Natural killer cell (primary cell): ENCODE data around the gene NOSIP. TPM values are rescaled to one million over a fixed set of nuclear protein-coding genes. Genes with fewer than 3 reads are reported as not detected.

Experiments
- ATAC-seq, 3 donors: fragments of 150-1000 bp in 2 of 3; fragments of 200-7000 bp in 1 of 3; cut with Tn5 transposase; 1 replicate in 1 of 3; 2 replicates in 2 of 3; pipeline ENCODE4 v1.10.0; 2021; ENCODE audit warnings: mild to moderate bottlenecking in 2 of 3, moderate library complexity in 2 of 3
- DNase-seq, 2 donors: peaks; one replicate each; pipeline versions ENCODE4 v3.0.0 to v3.0.0-alpha.2; 2013 to 2021; ENCODE audit warnings: mixed read lengths in 1 of 2
- H3K27ac ChIP-seq: one replicate; pipeline ENCODE4 v1.5.1; 2013; ENCODE audit warnings: mild to moderate bottlenecking, low read length
- H3K27me3 ChIP-seq: one replicate; pipeline ENCODE4 v1.6.1; 2013; ENCODE audit warnings: low read length; ENCODE audit not compliant: control insufficient read depth, insufficient read depth
- H3K36me3 ChIP-seq: one replicate; pipeline ENCODE4 v1.6.1; 2013; ENCODE audit warnings: low read length; ENCODE audit not compliant: control insufficient read depth, insufficient read depth
- H3K4me1 ChIP-seq: one replicate; pipeline ENCODE4 v1.6.1; 2013; ENCODE audit warnings: low read length; ENCODE audit not compliant: control insufficient read depth, insufficient read depth
- H3K4me3 ChIP-seq: one replicate; pipeline ENCODE4 v1.5.1; 2013; ENCODE audit warnings: low read length
- H3K9me3 ChIP-seq: one replicate; pipeline ENCODE4 v1.6.1; 2013; ENCODE audit warnings: low read length; ENCODE audit not compliant: control insufficient read depth, insufficient read depth
- H3K27ac Mint-ChIP-seq, 2 donors: one replicate each; pipeline ENCODE4 v1.8.0; 2022; ENCODE audit warnings: mild to moderate bottlenecking in 2 of 2, mixed read lengths in 2 of 2, moderate library complexity in 1 of 2
- H3K27me3 Mint-ChIP-seq, 2 donors: one replicate each; pipeline ENCODE4 v1.8.0; 2022; ENCODE audit warnings: low read depth in 2 of 2, mixed read lengths in 2 of 2
- H3K36me3 Mint-ChIP-seq: one replicate; pipeline ENCODE4 v1.8.0; 2022; ENCODE audit warnings: mixed read lengths
- H3K4me1 Mint-ChIP-seq, 2 donors: one replicate each; pipeline ENCODE4 v1.8.0; 2022; ENCODE audit warnings: mixed read lengths in 2 of 2
- H3K4me3 Mint-ChIP-seq: one replicate; pipeline ENCODE4 v1.8.0; 2022; ENCODE audit warnings: mild to moderate bottlenecking, moderate library complexity, mixed read lengths
- H3K9me3 Mint-ChIP-seq, 2 donors: one replicate each; pipeline ENCODE4 v1.8.0; 2022; ENCODE audit warnings: mixed read lengths in 2 of 2
- WGBS: methylation state at CpG from one replicate; pipeline ENCODE4 v1.1.7; 2013; ENCODE audit warnings: missing lambda C conversion rate; ENCODE audit not compliant: insufficient coverage; 5-methylcytosine and 5-hydroxymethylcytosine counted together
- intact Hi-C: fragments of 100-400 bp; cut with micrococcal nuclease; formaldehyde crosslinking; loops from one replicate; pipeline ENCODE4 v1.14.2; 2022
- total RNA-seq, 4 donors: library from RNA; stranded (reverse); fragments of 120-200 nt in 1 of 4; gene quantifications; one replicate each; pipeline versions ENCODE4 v1.2.3 to v1.2.4, GENCODE V29; 2013 to 2022
- TF ChIP-seq, protein P1 (sequence below): fragments of 200-600 bp; IDR thresholded peaks from one replicate; pipeline ENCODE4 v1.8.0; 2022; ENCODE audit warnings: antibody characterized with exemption

NOSIP gene
- total RNA-seq, 3 donors from 2014 or later (not counting 1 experiment from before 2014, with no cell fraction given): 46.7 to 63.6 (median 59.8) TPM

DNA sequence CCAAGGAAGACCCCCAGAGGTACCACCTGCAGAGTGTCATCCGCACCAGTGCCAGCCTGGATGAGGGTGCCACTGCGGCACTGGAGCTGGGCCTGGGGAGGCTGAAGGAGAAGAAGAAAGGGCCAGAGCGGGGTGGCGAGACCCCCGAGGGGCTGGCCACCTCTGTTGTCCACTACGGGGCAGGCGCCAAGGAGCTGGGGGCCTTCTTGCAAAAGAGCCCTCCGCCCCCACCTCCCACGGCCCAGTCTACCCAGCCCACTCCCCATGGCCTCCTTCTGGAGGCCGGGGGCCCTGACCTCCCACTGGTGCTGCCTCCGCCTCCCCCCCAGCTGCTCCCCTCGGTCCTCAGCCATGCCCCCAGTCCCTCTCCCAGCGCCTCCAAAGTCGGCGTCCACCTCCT is 16.1 kb upstream of the NOSIP start:
- H3K9me3 Mint-ChIP-seq: no peaks in the 10 kb centered on the region
- H3K36me3 Mint-ChIP-seq: no peaks in the 10 kb centered on the region
- TF ChIP-seq, protein P1, sequence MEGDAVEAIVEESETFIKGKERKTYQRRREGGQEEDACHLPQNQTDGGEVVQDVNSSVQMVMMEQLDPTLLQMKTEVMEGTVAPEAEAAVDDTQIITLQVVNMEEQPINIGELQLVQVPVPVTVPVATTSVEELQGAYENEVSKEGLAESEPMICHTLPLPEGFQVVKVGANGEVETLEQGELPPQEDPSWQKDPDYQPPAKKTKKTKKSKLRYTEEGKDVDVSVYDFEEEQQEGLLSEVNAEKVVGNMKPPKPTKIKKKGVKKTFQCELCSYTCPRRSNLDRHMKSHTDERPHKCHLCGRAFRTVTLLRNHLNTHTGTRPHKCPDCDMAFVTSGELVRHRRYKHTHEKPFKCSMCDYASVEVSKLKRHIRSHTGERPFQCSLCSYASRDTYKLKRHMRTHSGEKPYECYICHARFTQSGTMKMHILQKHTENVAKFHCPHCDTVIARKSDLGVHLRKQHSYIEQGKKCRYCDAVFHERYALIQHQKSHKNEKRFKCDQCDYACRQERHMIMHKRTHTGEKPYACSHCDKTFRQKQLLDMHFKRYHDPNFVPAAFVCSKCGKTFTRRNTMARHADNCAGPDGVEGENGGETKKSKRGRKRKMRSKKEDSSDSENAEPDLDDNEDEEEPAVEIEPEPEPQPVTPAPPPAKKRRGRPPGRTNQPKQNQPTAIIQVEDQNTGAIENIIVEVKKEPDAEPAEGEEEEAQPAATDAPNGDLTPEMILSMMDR: no peak
- no peaks in the 10 kb centered on the region for H3K27me3 Mint-ChIP-seq
- Histone ChIP-seq H3K36me3 (peaks cover 42% of the 10 kb centered on the region), H3K27ac (no peak overlapping the region), H3K4me1 (peaks cover 21% of the 10 kb centered on the region), H3K4me3 (no peak overlapping the region), H3K27me3 (no peaks in the 10 kb centered on the region), H3K9me3 (no peaks in the 10 kb centered on the region)
- peaks cover 32 to 41% of the 10 kb centered on the region in 2 donors for H3K4me1 Mint-ChIP-seq
- 93% methylated on average over 15 of the region's 15 CpGs for WGBS
- H3K4me3 Mint-ChIP-seq: no peak overlapping the region
- ATAC-seq: no peak
- no peak overlapping the region for H3K27ac Mint-ChIP-seq
- intact Hi-C loops: no loop called here
- no peak for DNase-seq

DNA sequence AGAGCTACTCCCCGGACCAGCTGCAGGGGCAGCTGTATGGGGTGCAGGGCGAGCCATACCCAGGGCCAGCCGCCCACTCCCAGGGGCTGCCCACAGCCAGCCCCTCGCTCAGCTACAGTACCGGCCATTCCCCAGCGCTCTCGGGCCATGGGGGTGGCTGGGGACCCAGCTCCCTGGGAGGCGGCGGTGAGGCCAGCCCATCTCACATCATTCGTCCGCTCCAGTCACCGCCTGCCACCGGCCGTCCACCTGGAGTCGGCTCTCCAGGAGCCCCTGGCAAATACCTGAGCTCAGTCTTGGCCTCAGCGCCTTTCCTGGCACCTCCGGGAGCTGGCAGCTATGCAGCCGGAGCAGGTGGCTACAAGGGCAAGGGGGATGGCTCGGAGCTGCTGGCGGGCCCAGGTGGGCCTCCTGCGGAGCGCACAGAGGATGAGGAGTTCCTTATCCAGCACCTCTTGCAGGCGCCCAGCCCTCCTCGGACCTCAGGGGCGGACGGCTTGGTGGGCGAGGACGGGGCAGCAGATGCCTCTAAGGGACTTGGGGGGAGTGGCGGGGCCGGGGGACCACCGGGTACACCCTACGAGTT is 15.6 kb upstream of the NOSIP start:
- no peaks in the 10 kb centered on the region for H3K36me3 Mint-ChIP-seq
- DNase-seq: no peak
- intact Hi-C loops: no loop called here
- no peaks in the 10 kb centered on the region for H3K27me3 ChIP-seq
- H3K9me3 ChIP-seq: no peaks in the 10 kb centered on the region
- H3K36me3 ChIP-seq: peaks cover 41% of the 10 kb centered on the region
- 96% methylated on average over 32 of the region's 32 CpGs for WGBS
- TF ChIP-seq, protein P1: no peak
- no peaks in the 10 kb centered on the region for H3K27me3 Mint-ChIP-seq
- H3K27ac ChIP-seq: no peak overlapping the region
- no peak overlapping the region for H3K4me3 ChIP-seq
- no peak for ATAC-seq
- no peaks in the 10 kb centered on the region for H3K9me3 Mint-ChIP-seq
- H3K4me1 Mint-ChIP-seq: peaks cover 32 to 37% of the 10 kb centered on the region in 2 donors
- no peak overlapping the region for H3K4me3 Mint-ChIP-seq
- peaks cover 21% of the 10 kb centered on the region for H3K4me1 ChIP-seq
- no peak overlapping the region for H3K27ac Mint-ChIP-seq

DNA sequence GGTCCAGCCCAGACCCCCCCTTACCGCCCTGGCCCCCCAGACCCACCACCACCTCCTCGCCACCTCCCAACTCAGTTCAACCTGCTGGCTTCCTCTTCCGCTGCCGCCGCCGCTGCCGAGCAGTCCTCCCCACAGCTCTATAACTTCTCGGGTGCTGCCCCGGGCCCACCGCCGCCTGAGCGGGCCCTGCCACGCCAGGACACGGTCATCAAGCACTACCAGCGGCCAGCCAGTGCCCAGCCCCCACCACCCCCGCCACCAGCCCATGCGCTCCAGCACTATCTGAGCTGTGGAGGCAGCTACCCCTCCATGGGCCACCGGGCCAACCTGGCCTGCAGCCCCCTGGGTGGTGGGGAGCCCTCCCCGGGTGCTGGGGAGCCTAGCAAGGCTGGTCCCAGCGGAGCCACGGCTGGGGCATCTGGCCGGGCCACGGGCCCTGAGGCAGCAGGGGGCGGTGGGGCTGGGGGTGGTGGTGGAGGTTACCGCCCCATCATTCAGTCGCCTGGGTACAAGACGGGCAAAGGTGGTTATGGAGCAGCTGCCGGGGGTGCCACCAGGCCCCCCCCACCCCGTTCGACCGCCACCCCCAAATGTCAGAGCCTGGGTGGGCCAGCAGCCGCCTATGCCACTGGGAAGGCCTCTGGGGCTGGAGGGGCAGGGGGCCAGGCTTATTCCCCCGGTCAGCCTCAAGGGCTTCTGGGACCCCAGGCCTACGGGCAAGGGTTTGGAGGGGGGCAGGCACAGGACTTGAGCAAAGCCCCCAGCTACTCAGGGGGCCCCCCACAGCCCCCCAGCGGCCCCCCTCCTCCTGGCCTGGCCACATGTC is 14.8 kb upstream of the NOSIP start:
- no peaks in the 10 kb centered on the region for H3K27me3 ChIP-seq
- H3K4me1 Mint-ChIP-seq: peaks cover 33 to 35% of the 10 kb centered on the region in 2 donors
- ATAC-seq: no peak
- H3K9me3 Mint-ChIP-seq: no peaks in the 10 kb centered on the region
- H3K27ac ChIP-seq: no peak overlapping the region
- peak overlapping the region; percentile 17 for H3K4me3 Mint-ChIP-seq
- TF ChIP-seq, protein P1: no peak
- H3K4me3 ChIP-seq: no peak overlapping the region
- no peaks in the 10 kb centered on the region for H3K9me3 ChIP-seq
- peaks cover 40% of the 10 kb centered on the region for H3K36me3 ChIP-seq
- peak overlapping the region in 1 of 2 donors; percentile 89 for H3K27ac Mint-ChIP-seq
- intact Hi-C loops: no loop called here
- peaks cover 27% of the 10 kb centered on the region for H3K4me1 ChIP-seq
- H3K36me3 Mint-ChIP-seq: no peaks in the 10 kb centered on the region
- 95% methylated on average over 34 of the region's 35 CpGs for WGBS
- no peaks in the 10 kb centered on the region for H3K27me3 Mint-ChIP-seq
- no peak for DNase-seq
